SK-N-SH treated with all-trans-retinoic acid at 6 μM for 48 hours (cell line): ENCODE results near the gene PFN1.

ENCODE experiments used
- ARNTL ChIP-seq: fragments of 450-650 bp; formaldehyde crosslinking; IDR thresholded peaks from 2 replicates; pipeline ENCODE4 v1.5.0; 2020; ENCODE audit warnings: low read depth, mild to moderate bottlenecking, moderate library complexity, borderline replicate concordance
- CREB5 ChIP-seq: fragments of 250-450 bp; sonication (Bioruptor Pico); IDR thresholded peaks from 2 replicates; pipeline ENCODE4 v1.5.1; 2020; ENCODE audit warnings: low read depth, mild to moderate bottlenecking, moderate library complexity
- CSDC2 ChIP-seq: fragments of 250-450 bp; sonication (Bioruptor Pico); IDR thresholded peaks from 2 replicates; pipeline ENCODE4 v1.5.0; 2020; ENCODE audit warnings: mild to moderate bottlenecking, moderate library complexity
- OSR1 ChIP-seq: fragments of 250-450 bp; sonication (Bioruptor Pico); IDR thresholded peaks from 2 replicates; pipeline ENCODE4 v1.8.0; 2022; ENCODE audit warnings: moderate library complexity, mild to moderate bottlenecking, inconsistent platforms
- POU6F1 ChIP-seq: fragments of 250-450 bp; sonication (Bioruptor Pico); IDR thresholded peaks from 2 replicates; pipeline ENCODE4 v1.8.0; 2021; ENCODE audit warnings: low read depth, mild to moderate bottlenecking, moderate library complexity, borderline replicate concordance
- RARB ChIP-seq: fragments of 250-450 bp; sonication (Bioruptor Pico); IDR thresholded peaks from 2 replicates; pipeline ENCODE4 v1.8.0; 2021; ENCODE audit warnings: mild to moderate bottlenecking, moderate library complexity
- TOX ChIP-seq: fragments of 250-450 bp; sonication (Bioruptor Pico); IDR thresholded peaks from 2 replicates; pipeline ENCODE4 v1.8.0; 2021; ENCODE audit warnings: mild to moderate bottlenecking, moderate library complexity, borderline replicate concordance
- ZC3H10 ChIP-seq: fragments of 250-450 bp; sonication (Bioruptor Pico); IDR thresholded peaks from 2 replicates; pipeline ENCODE4 v1.5.1; 2021; ENCODE audit warnings: mild to moderate bottlenecking, moderate library complexity
- ZFP3 ChIP-seq: fragments of 250-450 bp; sonication (Bioruptor Pico); IDR thresholded peaks from 2 replicates; pipeline ENCODE4 v1.5.0; 2020; ENCODE audit warnings: mild to moderate bottlenecking, moderate library complexity
- ZFP30 ChIP-seq: fragments of 450-650 bp; formaldehyde crosslinking; IDR thresholded peaks from 2 replicates; pipeline ENCODE4 v1.5.0; 2022; ENCODE audit warnings: mild to moderate bottlenecking, moderate library complexity
- ZNF70 ChIP-seq: fragments of 450-650 bp; formaldehyde crosslinking; IDR thresholded peaks from 2 replicates; pipeline ENCODE4 v1.5.0; 2020; ENCODE audit warnings: mild to moderate bottlenecking, moderate library complexity
- TF ChIP-seq, protein P1 (sequence below): fragments of 250-450 bp; sonication (Bioruptor Pico); IDR thresholded peaks from 2 replicates; pipeline ENCODE4 v1.5.0; 2020; ENCODE audit warnings: mild to moderate bottlenecking, moderate library complexity
- TF ChIP-seq, protein P2 (sequence below): fragments of 250-450 bp; sonication (Bioruptor Pico); IDR thresholded peaks from 2 replicates; pipeline ENCODE4 v1.8.0; 2020; ENCODE audit warnings: mild to moderate bottlenecking, moderate library complexity, borderline replicate concordance

- TF ChIP-seq CREB5 (CRISPR knock-in tag) (no peak), POU6F1 (CRISPR knock-in tag) (no peak), CSDC2 (CRISPR knock-in tag) (no peak), ZC3H10 (CRISPR knock-in tag) (no peak), ZFP3 (CRISPR knock-in tag) (no peak), RARB (CRISPR knock-in tag) (no peak), ZFP30 (CRISPR knock-in tag) (no peak), TOX (CRISPR knock-in tag) (no peak), ARNTL (CRISPR knock-in tag) (no peak), ZNF70 (CRISPR knock-in tag) (no peak), OSR1 (CRISPR knock-in tag) (no peak)
- TF ChIP-seq, protein P1, sequence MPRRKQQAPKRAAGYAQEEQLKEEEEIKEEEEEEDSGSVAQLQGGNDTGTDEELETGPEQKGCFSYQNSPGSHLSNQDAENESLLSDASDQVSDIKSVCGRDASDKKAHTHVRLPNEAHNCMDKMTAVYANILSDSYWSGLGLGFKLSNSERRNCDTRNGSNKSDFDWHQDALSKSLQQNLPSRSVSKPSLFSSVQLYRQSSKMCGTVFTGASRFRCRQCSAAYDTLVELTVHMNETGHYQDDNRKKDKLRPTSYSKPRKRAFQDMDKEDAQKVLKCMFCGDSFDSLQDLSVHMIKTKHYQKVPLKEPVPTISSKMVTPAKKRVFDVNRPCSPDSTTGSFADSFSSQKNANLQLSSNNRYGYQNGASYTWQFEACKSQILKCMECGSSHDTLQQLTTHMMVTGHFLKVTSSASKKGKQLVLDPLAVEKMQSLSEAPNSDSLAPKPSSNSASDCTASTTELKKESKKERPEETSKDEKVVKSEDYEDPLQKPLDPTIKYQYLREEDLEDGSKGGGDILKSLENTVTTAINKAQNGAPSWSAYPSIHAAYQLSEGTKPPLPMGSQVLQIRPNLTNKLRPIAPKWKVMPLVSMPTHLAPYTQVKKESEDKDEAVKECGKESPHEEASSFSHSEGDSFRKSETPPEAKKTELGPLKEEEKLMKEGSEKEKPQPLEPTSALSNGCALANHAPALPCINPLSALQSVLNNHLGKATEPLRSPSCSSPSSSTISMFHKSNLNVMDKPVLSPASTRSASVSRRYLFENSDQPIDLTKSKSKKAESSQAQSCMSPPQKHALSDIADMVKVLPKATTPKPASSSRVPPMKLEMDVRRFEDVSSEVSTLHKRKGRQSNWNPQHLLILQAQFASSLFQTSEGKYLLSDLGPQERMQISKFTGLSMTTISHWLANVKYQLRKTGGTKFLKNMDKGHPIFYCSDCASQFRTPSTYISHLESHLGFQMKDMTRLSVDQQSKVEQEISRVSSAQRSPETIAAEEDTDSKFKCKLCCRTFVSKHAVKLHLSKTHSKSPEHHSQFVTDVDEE (CRISPR knock-in tag): no peak
- TF ChIP-seq, protein P2, sequence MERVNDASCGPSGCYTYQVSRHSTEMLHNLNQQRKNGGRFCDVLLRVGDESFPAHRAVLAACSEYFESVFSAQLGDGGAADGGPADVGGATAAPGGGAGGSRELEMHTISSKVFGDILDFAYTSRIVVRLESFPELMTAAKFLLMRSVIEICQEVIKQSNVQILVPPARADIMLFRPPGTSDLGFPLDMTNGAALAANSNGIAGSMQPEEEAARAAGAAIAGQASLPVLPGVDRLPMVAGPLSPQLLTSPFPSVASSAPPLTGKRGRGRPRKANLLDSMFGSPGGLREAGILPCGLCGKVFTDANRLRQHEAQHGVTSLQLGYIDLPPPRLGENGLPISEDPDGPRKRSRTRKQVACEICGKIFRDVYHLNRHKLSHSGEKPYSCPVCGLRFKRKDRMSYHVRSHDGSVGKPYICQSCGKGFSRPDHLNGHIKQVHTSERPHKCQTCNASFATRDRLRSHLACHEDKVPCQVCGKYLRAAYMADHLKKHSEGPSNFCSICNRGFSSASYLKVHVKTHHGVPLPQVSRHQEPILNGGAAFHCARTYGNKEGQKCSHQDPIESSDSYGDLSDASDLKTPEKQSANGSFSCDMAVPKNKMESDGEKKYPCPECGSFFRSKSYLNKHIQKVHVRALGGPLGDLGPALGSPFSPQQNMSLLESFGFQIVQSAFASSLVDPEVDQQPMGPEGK (CRISPR knock-in tag): no peak
These were observed 47.2 kb downstream of the PFN1 start for GRCh38 chr17:4901108-4901647.
